HFFc6 (cell line): ENCODE measurements around the gene GRID1. TPM values are rescaled to one million over a fixed set of nuclear protein-coding genes. Genes with fewer than 3 reads are reported as not detected.

Source experiments
- DNase-seq: peaks from one replicate; pipeline ENCODE4 v3.0.0-alpha.2; 2018
- H3K27ac Mint-ChIP-seq: 2 replicates; pipeline ENCODE4 v1.8.0; 2020; ENCODE audit warnings: mild to moderate bottlenecking, mixed read lengths
- H3K27me3 Mint-ChIP-seq: 2 replicates; pipeline ENCODE4 v1.8.0; 2021; ENCODE audit warnings: mild to moderate bottlenecking, moderate library complexity, mixed read lengths; ENCODE audit not compliant: insufficient read depth
- H3K36me3 Mint-ChIP-seq: 2 replicates; pipeline ENCODE4 v1.8.0; 2021; ENCODE audit warnings: low read depth, mixed read lengths
- H3K4me1 Mint-ChIP-seq: 2 replicates; pipeline ENCODE4 v1.8.0; 2020; ENCODE audit warnings: low read depth, mixed read lengths
- H3K4me3 Mint-ChIP-seq: 2 replicates; pipeline ENCODE4 v1.8.0; 2020; ENCODE audit warnings: mild to moderate bottlenecking, moderate library complexity, mixed read lengths
- H3K9me3 Mint-ChIP-seq: 2 replicates; pipeline ENCODE4 v1.8.0; 2020; ENCODE audit warnings: mild to moderate bottlenecking, mixed read lengths
- CTCF ChIP-seq: fragments of 200-600 bp; sonication (generic); IDR thresholded peaks from 2 replicates; pipeline ENCODE4 v1.5.0; 2021; ENCODE audit warnings: antibody characterized with exemption, mild to moderate bottlenecking
- total RNA-seq, 6 experiments: library from RNA; stranded (reverse); fragmentation: NEBNext Ultra II Directional; extraction: Animal tissue kit (Norgen Biotek cat#: 25700); gene quantifications; 2 replicates in 1 of 6; 3 replicates in 5 of 6; pipeline ENCODE4 v1.2.3, GENCODE V29; 2021

The GRID1 gene
- total RNA-seq, 6 experiments from 2014 or later = not detected

DNA sequence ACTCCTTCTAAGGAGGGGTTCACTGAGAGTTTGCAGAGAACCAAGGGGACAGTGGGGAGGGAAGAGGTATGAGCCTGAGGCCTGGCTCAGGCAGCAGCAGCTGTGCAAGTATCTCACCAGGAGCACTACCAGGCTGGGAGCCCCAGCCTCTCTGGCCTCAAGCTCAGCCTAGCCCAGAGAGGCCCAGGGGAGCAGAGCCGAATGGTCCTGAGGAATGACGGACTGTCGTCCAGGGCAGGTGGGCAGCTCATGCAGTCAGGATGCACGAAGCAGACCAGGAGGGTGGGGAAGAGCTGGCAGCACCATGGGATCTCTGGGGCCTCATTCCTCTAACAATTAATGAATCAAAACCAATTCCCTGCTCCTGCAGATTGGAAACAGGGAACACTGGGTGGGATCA lies 151.5 kb downstream of the GRID1 start:
- H3K4me3 Mint-ChIP-seq = no peak overlapping the region
- no peak for TF ChIP-seq CTCF
- H3K9me3 Mint-ChIP-seq = peaks cover 4% of the 10 kb centered on the region; the same call in 1 of the 2 replicates
- peaks cover 4% of the 10 kb centered on the region; the same call in 1 of the 2 replicates for H3K27me3 Mint-ChIP-seq
- no peak for DNase-seq
- H3K36me3 Mint-ChIP-seq = no peaks in the 10 kb centered on the region
- no peak overlapping the region for H3K27ac Mint-ChIP-seq
- no peaks in the 10 kb centered on the region for H3K4me1 Mint-ChIP-seq

DNA sequence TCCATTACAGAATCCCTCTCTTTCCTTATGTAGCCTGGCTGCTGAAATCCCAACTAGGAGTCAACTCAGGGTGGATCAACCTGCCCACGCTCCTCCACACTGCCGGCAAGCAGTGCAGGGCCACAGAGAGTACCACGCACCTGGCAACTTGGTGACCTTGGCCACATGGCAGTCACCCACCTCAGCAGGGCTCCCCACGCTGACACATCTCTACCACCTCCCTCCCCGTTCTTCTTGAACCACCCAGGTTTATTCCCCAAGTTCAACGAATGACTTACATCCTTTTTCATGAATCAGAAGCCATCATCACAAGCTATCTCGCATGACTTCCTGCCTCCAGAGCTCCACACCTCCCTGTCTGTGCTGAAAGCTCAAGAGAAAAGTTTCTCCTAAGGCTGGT lies 153.4 kb downstream of the GRID1 start:
- peaks cover 4% of the 10 kb centered on the region for H3K27me3 Mint-ChIP-seq
- no peak overlapping the region for H3K27ac Mint-ChIP-seq
- no peaks in the 10 kb centered on the region for H3K36me3 Mint-ChIP-seq
- no peak for DNase-seq
- no peaks in the 10 kb centered on the region; the same call in 1 of the 2 replicates for H3K9me3 Mint-ChIP-seq
- TF ChIP-seq CTCF = no peak
- H3K4me3 Mint-ChIP-seq = no peak overlapping the region
- H3K4me1 Mint-ChIP-seq = no peaks in the 10 kb centered on the region

DNA sequence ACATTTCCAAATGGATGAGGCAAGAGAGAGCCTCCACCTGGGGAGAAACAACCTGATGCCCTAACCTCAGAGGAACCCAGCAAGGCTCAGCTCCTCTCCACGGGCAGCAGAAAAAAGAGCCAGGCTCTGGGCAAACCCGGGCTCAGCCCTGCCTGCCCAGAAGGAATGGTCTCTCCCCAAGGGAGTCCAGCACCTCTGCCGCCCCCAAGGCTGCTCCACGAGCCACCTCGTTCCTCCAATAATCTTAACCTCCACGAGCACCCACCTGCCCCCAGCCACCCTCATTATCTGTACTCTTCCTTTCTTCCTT lies 154.2 kb downstream of the GRID1 start:
- Mint-ChIP-seq H3K27ac (no peak overlapping the region), H3K36me3 (no peaks in the 10 kb centered on the region), H3K4me3 (no peak overlapping the region), H3K27me3 (peaks cover 4% of the 10 kb centered on the region), H3K9me3 (peaks cover under 1% of the 10 kb centered on the region), H3K4me1 (no peaks in the 10 kb centered on the region)
- no peak for DNase-seq
- TF ChIP-seq CTCF = no peak

DNA sequence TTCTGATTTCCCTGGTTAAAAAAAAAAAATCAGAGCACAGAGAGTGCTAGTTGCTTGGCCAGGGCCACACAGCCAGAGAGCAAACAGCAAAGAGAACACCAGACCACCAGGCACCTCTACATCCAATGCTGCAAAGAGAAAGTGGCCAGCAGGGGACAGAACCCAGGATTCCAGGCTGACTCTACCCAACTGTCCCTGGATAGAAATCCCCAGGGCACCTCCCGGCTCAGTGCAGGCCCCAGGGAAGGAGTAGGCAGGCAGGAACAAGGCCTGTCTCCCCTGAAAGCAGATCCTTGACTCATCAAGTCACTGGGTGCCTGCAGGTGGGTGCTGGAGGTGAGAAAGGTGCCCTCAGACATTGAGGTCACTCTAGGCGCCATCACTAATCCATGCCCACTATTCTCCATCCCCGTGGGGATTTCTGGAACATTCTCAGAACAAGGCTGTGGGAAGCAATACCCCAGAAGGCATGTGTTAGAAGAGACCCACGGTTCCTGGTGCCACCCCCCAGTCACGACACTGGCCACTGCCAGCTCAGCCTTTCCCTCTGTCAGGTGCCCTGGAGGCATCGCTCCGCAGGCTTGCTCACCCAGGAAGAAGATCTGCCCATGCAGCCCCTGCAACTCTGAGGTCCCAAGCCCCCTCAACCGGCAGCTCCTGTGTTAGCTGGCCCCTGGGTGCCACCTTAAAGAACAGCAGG lies 154.8 kb downstream of the GRID1 start:
- no peak for DNase-seq
- no peak for TF ChIP-seq CTCF
- Mint-ChIP-seq H3K4me3 (no peak overlapping the region), H3K27ac (no peak overlapping the region), H3K27me3 (peaks cover 4% of the 10 kb centered on the region), H3K36me3 (no peaks in the 10 kb centered on the region), H3K4me1 (no peaks in the 10 kb centered on the region), H3K9me3 (peaks cover 6% of the 10 kb centered on the region)

DNA sequence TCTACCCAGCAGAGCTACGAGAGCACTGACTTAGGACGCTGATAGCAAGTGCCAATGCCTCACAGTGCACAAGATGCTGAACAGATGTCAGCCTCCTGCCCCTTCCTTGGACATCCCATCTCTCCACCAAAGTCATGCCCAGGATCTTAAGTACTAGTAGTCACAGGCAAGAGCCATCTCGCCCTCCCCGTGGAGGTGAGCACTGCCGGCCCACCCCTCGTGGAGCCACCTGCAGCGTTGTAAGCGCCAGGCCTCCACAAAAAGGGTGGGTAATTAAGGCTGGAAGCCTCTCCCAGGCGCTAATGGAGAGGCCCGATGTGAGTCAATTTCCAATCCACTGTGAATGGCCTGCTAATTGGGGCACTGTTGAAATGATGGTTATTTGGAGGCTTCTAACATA lies 156.2 kb downstream of the GRID1 start:
- Mint-ChIP-seq H3K4me3 (no peak overlapping the region), H3K27me3 (peaks cover 4% of the 10 kb centered on the region), H3K36me3 (no peaks in the 10 kb centered on the region), H3K27ac (no peak overlapping the region), H3K4me1 (no peaks in the 10 kb centered on the region), H3K9me3 (peaks cover 7% of the 10 kb centered on the region)
- no peak for TF ChIP-seq CTCF
- no peak for DNase-seq
